ENCODE results near the gene TDRD6. TPM values are rescaled to one million over a fixed set of nuclear protein-coding genes. Genes with fewer than 3 reads are reported as not detected.
"Not testable (repeated sequence)": the region's sequence is repeated elsewhere in the genome, so short reads cannot be mapped to it uniquely, and the experiment has no call there.

The TDRD6 gene
- total RNA-seq, 1 donor from 2014 or later: not detected

DNA sequence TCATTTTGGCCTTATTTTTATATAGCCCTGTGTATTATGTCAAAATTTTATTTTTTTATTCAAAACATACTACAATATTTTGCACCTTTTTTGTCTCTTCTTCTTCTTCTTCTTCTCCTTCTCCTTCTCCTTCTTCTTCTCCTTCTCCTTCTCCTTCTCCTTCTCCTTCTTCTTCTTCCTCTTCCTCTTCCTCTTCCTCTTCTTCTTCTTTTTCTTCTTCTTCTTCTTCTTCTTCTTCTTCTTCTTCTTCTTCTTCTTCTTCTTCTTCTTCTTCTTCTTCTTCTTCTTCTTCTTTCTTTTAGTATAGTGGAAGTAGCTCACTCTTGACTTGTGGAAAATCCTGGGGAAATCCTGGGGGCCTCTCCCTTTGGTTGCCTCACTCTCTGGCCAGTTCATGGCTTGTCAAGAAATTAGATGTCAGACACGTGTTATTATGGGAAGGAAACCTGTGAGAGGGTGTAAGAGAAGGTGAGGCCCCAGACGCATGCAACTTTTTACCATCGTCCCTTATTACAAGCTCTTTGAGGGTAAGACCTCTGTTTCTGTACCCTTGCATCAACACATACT lies 56.6 kb downstream of the TDRD6 start:
- DNase-seq (ENCODE audit: low read depth, low spot score): not testable (repeated sequence)

DNA sequence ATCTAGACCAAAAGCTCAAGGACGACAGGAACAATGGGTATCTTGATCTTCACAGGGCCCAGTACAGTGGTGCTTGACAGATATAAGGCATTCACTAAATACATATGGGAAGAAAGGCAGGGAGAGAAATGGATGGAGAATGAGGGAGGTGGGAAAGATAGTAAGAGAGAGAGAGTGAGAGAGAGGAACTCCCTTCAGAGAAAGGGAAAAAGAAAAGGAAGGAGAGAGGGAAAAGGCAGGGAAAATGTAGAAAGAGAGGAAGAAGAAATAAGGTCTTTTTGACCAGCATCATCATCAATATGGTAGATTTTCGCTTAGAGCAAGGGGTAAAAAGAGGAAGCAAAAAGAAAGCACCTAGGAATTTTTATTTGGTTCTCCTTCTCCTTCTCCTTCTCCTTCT lies 58.3 kb downstream of the TDRD6 start:
- no peak for DNase-seq (ENCODE audit: low read depth, low spot score)

DNA sequence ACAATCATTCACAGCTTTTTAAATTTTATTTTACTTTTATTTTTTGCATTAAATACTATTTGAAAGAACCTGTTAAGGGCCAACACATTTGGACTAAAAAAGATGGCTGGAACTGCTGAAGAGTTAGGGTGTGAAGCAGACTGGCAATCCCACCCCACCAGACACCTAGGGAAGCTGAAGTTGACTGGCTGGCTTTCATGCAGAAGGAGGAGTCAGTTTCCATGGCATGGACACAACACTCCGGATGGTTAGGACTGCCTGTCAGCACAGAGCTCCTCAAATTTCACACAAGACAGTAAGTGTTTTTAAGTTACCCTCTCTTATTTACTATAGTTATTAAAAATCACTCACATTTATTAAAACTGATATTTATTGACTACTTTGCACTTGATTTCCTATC lies 59.0 kb downstream of the TDRD6 start, which contains the start of gene ANKRD66:
Gene ANKRD66, plus strand, starts transcription at position 238 of the 400 bp plus-strand sequence. CDS start 5,016 bp downstream, outside the sequence.
- DNase-seq (ENCODE audit: low read depth, low spot score): no peak

DNA sequence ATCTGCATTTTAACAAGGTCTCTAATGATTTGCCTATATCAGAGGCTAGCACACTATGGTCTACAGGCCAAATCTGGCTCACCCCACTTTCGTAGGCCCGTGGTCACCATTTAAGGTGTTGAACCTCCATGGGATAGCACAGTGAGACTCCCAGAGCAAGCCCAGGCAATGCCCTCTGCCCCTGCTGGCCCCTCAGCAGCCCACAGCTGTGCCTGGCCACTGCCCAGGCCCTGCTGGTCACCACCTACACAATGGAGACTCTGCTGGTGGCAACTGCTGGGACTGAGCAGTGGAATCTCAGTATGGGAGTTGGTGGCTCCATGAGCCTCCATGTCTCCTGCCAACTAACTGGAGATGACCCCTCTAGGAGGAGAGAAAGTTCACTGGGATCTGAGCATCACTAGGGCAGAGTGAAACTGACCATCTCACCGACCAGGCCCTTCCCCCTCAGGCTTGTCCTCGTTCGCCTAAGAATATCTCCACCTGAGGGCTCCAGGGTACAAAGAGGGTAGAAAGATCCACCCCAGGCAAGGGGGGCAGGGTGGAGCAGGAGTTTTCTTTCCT lies 61.3 kb downstream of the TDRD6 start:
- no peak for DNase-seq (ENCODE audit: low read depth, low spot score)

DNA sequence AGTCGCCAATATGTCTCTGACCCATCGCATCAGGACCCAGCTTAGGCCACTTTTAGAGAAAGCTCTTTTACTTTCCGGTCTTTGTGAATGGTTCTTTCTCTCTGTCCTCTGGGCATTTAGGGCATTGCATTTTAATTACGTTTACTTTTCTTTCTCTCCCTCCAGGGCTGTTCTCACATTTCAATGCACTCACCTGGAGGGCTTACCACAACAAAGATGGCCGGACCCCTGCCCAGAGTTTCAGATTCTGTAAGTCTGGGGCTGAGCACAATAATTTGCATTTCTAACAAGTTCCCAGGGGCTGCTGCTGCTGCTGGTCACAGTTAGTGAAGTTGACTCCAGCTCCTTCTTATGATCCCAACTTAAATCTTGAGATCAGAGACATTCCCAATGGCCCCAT lies 62.0 kb downstream of the TDRD6 start:
- DNase-seq (ENCODE audit: low read depth, low spot score): no peak

DNA sequence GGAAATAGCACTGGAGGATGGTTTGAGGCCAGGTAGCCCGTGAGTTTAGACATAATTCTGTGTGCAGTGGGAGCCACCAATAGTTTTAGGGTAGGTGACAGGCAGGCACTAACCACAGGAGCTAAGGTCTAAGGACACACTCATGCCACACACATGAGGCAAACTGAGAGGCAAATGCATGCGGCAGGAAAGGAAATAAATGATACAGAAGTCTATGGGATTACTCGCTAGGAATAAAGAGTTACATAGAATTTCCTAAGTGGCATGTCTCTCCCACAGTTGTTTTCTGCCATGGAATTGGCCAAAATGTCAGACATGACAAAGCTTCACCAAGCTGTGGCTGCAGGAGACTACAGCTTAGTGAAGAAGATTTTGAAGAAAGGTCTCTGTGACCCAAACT lies 64.0 kb downstream of the TDRD6 start:
- no peak for DNase-seq (ENCODE audit: low read depth, low spot score)

Other genes with a start within 250 kb of the TDRD6 start
- 0.07 TPM in 1 of 2 replicates, not detected in the other for gene RCAN2, start 196.4 kb upstream of the TDRD6 start, total RNA-seq
- gene CYP39A1, start 35.1 kb upstream of the TDRD6 start, total RNA-seq: 0.13 and 0.18 TPM in 2 replicates
- 0.66 and 1.9 TPM in 2 replicates for gene SLC25A27, start 34.9 kb upstream of the TDRD6 start, total RNA-seq
- gene PLA2G7, start 47.5 kb downstream of the TDRD6 start, total RNA-seq: not detected in 2 replicates
- gene ANKRD66, start 59.0 kb downstream of the TDRD6 start, total RNA-seq: not detected in 2 replicates
- gene MEP1A, start 105.5 kb downstream of the TDRD6 start, total RNA-seq: not detected in 2 replicates
- gene ADGRF5, start 234.1 kb downstream of the TDRD6 start, total RNA-seq: 2.0 and 20.1 TPM in 2 replicates